Measurements from ENCODE around the gene COA5.

COA5 gene

GRCh38 chr2:98571796-98572195, 36.5 kb downstream of the COA5 start:
- no peak for DNase-seq (ENCODE audit: low spot score)

- no peak for DNase-seq (ENCODE audit: low spot score)
Observed at GRCh38 chr2:98571121-98571701, 37.1 kb downstream of the COA5 start.

GRCh38 chr2:98570356-98570755, 38.0 kb downstream of the COA5 start:
- DNase-seq (ENCODE audit: low spot score), result no peak

GRCh38 chr2:98569915-98570314, 38.4 kb downstream of the COA5 start:
- no peak for DNase-seq (ENCODE audit: low spot score)

- DNase-seq (ENCODE audit: low spot score), result peak; percentile 61
Observed at GRCh38 chr2:98569197-98569793, 39.0 kb downstream of the COA5 start.

GRCh38 chr2:98568161-98568956, 40.0 kb downstream of the COA5 start:
- peak; percentile 57 for DNase-seq (ENCODE audit: low spot score)

- DNase-seq (ENCODE audit: low spot score), result no peak
Observed at GRCh38 chr2:98565941-98566340, 42.4 kb downstream of the COA5 start.

- DNase-seq (ENCODE audit: low spot score), result no peak
Observed at GRCh38 chr2:98565286-98565860, 42.9 kb downstream of the COA5 start.

- no peak for DNase-seq (ENCODE audit: low spot score)
Observed at GRCh38 chr2:98564541-98565132, 43.7 kb downstream of the COA5 start.

- no peak for DNase-seq (ENCODE audit: low spot score)
Observed at GRCh38 chr2:98563394-98563793, 44.9 kb downstream of the COA5 start.

GRCh38 chr2:98561902-98562695, 46.2 kb downstream of the COA5 start:
- DNase-seq (ENCODE audit: low spot score), result no peak

- DNase-seq (ENCODE audit: low spot score), result no peak
Observed at GRCh38 chr2:98561018-98561417, 47.3 kb downstream of the COA5 start.

GRCh38 chr2:98560256-98560771, 48.0 kb downstream of the COA5 start:
- DNase-seq (ENCODE audit: low spot score), result peak; percentile 87

- DNase-seq (ENCODE audit: low spot score), result no peak
Observed at GRCh38 chr2:98559581-98559980, 48.7 kb downstream of the COA5 start.

- no peak for DNase-seq (ENCODE audit: low spot score)
Observed at GRCh38 chr2:98558852-98559530, 49.3 kb downstream of the COA5 start.

- DNase-seq (ENCODE audit: low spot score), result no peak
Observed at GRCh38 chr2:98556344-98557033, 51.8 kb downstream of the COA5 start.

- DNase-seq (ENCODE audit: low spot score), result no peak
Observed at GRCh38 chr2:98555696-98556095, 52.6 kb downstream of the COA5 start.

- DNase-seq (ENCODE audit: low spot score), result no peak
Observed at GRCh38 chr2:98554116-98554861, 54.0 kb downstream of the COA5 start.

GRCh38 chr2:98552499-98553179, 55.7 kb downstream of the COA5 start:
- DNase-seq (ENCODE audit: low spot score), result peak; percentile 28
